ENCODE measurements around the gene PLAC1.

Gene PLAC1

GRCh38 chrX:134572816-134573682, 85.2 kb downstream of the PLAC1 start:
- DNase-seq = no peak

GRCh38 chrX:134571796-134572195, 86.5 kb downstream of the PLAC1 start:
- no peak for DNase-seq

GRCh38 chrX:134570899-134571298, 87.4 kb downstream of the PLAC1 start:
- DNase-seq = no peak

- no peak for DNase-seq
These were observed 87.8 kb downstream of the PLAC1 start for GRCh38 chrX:134570509-134570846.

- DNase-seq = no peak
These were observed 89.0 kb downstream of the PLAC1 start for GRCh38 chrX:134569306-134569705.

- no peak for DNase-seq
These were observed 89.8 kb downstream of the PLAC1 start for GRCh38 chrX:134568285-134569016.

- DNase-seq = no peak
These were observed 91.8 kb downstream of the PLAC1 start for GRCh38 chrX:134566506-134566905.

- no peak for DNase-seq
These were observed 96.3 kb downstream of the PLAC1 start for GRCh38 chrX:134562002-134562401.

DNA sequence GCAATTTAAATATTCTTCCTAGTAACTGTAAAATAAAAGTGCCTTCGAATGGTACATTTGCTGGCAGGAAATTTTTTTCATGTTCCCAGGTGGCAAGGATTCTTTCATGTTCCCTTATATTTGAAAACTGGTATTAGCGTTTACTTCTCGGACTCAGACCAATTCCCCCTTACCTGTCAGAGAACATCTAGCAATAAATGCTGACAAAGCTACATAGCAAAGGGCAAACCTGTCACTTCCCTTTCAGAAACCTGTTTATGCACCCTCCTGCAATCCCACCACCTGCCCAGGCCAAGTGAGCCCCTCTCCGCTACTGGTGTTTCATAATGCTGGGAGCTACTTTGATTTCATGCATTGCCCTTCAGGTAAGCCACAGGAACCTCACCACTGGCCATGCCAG, 100.1 kb downstream of the PLAC1 start:
- DNase-seq = no peak

GRCh38 chrX:134554291-134554690, 104.0 kb downstream of the PLAC1 start:
- no peak for DNase-seq

- no peak for DNase-seq
These were observed 105.9 kb downstream of the PLAC1 start for GRCh38 chrX:134552351-134552750.

DNA sequence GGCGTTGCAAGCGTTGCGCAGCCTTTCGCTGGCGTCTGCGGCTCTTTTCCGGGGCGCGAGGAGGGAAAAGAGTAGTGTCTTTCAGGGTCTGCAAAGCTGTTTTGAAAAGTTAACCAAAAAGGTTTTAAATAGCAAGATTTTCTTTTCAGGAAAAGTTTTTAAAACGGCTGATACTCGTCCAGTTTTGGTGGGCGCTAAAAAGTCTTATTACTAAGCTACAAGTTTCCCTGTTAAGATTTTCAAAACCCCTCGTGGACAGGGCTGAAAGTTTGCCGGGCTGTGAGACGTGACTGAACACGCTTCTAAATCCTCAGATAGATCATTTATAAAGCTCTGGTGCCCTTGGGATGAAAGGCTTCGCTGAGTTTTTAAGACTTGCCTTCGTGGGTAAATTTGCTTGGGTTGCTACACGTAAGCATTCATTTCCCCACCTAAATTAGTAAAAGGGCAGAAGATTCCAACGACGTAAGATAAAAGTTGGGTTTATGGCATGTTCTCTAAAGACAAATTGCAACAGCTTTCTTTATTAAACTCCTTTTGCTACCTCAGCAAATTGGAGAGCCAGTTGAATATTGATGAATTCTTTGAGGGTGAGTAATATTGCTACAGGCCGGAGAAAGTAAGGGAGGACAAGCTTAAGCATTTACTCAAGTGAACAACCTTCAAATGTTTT, 106.8 kb downstream of the PLAC1 start:
- no peak for DNase-seq

- no peak for DNase-seq
These were observed 109.7 kb downstream of the PLAC1 start for GRCh38 chrX:134548257-134549201.

DNA sequence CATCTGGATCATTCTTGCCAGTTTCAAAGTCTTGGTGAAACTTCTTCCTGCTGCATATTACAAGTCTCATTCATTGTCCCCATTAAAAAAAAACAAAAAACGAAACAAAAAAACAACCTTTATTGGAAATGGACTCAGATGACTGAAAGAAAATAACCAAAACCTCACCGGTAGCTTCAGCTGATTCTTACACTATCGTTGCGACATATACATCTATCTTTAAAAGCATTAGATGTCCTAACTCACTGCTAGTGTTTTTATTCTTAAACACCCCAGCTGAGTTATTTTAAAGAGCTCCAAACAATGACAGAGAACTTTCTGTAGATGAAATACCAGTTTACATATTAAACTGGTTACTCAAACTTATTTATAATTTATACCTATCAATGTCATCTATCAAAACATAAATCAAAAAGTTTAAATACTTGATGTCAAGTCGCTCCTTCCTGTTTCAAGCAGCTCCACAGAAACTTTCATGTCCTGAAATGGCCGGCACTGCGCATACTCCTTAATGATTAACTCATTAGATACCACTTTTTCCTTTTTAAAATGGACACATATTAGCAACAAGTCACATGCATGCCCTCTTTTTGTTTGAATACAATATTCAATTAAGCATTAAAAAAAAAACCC, 111.1 kb downstream of the PLAC1 start:
- no peak for DNase-seq

DNA sequence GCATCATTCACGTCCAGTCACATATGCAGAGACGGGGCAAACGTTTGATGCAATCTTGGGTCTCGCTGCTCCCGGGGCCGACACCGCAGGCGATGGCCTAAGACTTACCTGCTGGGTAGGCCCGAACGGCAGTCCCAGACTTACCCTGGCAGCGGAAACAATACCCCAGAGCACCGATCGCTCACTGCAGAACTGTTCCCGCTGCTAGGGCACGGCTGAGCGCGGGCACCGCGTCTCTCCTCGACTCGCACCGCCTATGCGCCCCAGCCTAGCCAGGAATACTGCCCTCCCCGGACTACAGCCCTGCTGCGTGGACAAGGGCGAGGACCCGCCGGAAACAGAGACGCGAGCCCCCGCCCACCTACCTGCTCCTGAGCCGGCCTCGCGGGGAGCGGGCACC, 112.1 kb downstream of the PLAC1 start:
- DNase-seq = no peak

- no peak for DNase-seq
These were observed 112.8 kb downstream of the PLAC1 start for GRCh38 chrX:134545510-134545909.

DNA sequence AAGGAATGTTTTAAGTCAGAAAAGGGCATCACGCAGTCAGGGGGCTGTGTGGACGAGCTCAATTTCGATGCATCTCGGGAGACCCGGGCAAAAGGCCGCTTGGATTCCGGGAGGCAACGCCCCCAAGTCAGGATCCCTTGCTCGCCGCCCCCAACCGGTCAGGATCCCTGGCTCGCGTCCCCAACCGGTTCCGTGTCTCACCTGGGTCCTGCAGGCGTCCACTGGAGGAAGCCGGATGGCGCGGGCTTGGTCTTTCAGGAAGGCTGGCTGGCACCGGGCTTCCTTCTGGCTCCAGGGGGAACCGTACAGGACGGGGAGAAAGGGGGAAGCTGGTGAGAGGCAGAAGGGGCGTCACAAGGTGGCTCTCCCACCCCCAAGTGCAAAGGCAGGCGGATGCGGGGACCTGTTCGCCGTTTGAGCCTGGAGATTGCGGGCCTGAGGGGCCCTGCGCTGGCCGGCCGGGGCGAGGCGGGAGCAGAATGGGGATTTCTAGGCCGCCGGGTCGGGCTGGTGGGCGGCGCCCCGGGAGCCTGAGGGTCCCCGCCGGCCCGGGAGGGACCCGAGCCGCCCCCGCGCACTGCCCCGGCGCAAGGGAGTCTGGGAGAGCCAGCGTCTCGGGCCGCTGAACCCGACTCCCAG, 113.6 kb downstream of the PLAC1 start:
- DNase-seq = no peak

GRCh38 chrX:134544135-134544512, 114.1 kb downstream of the PLAC1 start:
- no peak for DNase-seq

DNA sequence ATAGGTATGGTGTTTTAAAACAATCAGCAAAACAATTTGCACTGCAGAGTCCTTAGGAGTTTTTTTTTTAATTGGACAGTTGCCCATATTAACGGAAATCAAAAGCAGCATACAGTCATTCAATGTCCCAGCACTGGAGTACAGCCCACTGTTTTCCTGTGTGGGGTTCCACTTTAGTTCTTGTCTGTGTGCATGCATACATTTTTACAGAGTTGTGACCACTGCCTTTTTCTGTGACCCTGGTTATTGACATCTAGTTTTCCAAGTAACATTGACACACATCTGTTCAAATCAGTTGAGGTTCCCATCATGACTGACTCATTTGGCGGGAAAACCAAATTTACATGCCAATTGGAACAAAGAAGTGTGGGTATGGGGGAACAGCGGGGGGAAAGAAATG, 115.0 kb downstream of the PLAC1 start:
- DNase-seq = no peak

GRCh38 chrX:134542485-134542884, 115.8 kb downstream of the PLAC1 start:
- no peak for DNase-seq

GRCh38 chrX:134541906-134542305, 116.4 kb downstream of the PLAC1 start:
- DNase-seq = no peak

GRCh38 chrX:134538316-134538715, 120.0 kb downstream of the PLAC1 start:
- no peak for DNase-seq

All from NCI-H446 treated with DMSO at 0.1 percent for 48 hours (cell line).